ENCODE data around the gene SENP8.
A peak's percentile ranks its signal among the peaks of the same experiment; 100 is the strongest.

SENP8 gene

DNA sequence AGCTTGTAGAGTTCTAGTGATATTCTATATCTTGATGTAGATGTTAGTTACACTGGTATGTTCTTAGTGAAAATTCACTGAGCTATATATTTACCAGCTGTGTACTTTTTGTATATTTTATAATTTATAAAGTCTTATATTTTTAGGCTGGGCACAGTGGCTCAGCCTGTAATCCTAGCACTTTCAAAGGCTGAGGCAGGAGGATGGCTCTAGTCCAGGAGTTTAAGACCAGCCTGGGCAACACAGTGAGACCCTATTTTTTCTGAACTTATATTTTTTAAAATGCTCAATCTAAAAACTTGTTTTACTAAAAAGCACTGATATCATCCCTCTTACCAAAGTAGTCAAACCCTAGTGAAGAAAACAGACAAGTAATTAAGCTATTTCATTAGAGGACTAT lies 5.4 kb upstream of the SENP8 start:
- Histone ChIP-seq H3K4me3 (ENCODE audit: insufficient read depth, low read length, poor library complexity, severe bottlenecking) (no peak overlapping the region), H3K9me3 (ENCODE audit: insufficient read depth, low read length) (no peaks in the 10 kb centered on the region), H3K27me3 (ENCODE audit: low read length) (no peaks in the 10 kb centered on the region), H3K9ac (ENCODE audit: low read length) (no peak overlapping the region), H3K36me3 (ENCODE audit: low read length) (no peaks in the 10 kb centered on the region), H3K27ac (ENCODE audit: low read depth, low read length) (no peak overlapping the region), H3K4me2 (ENCODE audit: low read depth, low read length, poor library complexity, severe bottlenecking) (peak overlapping the region; percentile 4), H3K9me2 (replicated peaks; ENCODE audit: insufficient read depth, low read length) (no peaks in the 10 kb centered on the region), H3K79me2 (ENCODE audit: insufficient read depth, low read length) (peaks cover 91% of the 10 kb centered on the region), H2AFZ (ENCODE audit: low read depth, low read length, severe bottlenecking) (no peak overlapping the region), H4K20me1 (ENCODE audit: low read depth, low read length) (peaks cover 8% of the 10 kb centered on the region), H3F3A (ENCODE audit: insufficient read depth) (peaks cover 3% of the 10 kb centered on the region; the same call in 1 of the 2 replicates)
- TF ChIP-seq, protein P1, sequence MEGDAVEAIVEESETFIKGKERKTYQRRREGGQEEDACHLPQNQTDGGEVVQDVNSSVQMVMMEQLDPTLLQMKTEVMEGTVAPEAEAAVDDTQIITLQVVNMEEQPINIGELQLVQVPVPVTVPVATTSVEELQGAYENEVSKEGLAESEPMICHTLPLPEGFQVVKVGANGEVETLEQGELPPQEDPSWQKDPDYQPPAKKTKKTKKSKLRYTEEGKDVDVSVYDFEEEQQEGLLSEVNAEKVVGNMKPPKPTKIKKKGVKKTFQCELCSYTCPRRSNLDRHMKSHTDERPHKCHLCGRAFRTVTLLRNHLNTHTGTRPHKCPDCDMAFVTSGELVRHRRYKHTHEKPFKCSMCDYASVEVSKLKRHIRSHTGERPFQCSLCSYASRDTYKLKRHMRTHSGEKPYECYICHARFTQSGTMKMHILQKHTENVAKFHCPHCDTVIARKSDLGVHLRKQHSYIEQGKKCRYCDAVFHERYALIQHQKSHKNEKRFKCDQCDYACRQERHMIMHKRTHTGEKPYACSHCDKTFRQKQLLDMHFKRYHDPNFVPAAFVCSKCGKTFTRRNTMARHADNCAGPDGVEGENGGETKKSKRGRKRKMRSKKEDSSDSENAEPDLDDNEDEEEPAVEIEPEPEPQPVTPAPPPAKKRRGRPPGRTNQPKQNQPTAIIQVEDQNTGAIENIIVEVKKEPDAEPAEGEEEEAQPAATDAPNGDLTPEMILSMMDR (IDR thresholded peaks at IDR 0.05; ENCODE audit: insufficient read depth, low read length, poor library complexity, severe bottlenecking) = no peak

DNA sequence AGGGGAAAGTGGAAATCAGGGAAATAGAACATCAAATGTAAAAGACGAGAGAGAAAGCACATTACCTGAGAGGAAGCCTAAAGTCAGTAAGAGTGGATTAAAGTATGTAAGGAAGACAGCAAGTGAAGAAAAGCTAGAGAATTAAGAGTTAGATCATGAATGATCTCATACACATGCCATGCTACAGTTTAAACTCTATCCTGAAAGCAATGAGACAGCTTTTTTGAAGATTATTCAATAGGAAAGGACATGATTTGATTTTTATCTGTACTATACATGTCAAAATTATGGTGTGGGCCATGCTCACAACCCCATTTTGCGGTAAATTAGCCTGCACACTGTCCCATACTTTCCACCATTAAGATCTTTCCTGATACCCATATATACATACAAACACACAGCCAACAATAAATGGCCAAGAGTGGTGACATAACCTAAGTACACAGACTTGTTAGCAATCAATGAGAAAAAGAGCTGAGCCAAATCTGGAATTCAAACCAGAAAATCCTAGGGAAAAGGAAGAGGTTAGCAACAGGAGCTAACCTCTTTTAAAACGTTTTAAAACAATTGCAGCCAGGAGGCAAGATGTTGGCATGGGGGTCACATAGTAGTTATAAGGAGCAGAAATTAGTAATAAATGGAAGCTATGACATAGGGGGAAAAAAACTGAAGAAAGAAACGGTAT lies 4.7 kb upstream of the SENP8 start:
- Histone ChIP-seq H3K9me2 (replicated peaks; ENCODE audit: insufficient read depth, low read length) (no peaks in the 10 kb centered on the region), H3F3A (ENCODE audit: insufficient read depth) (peaks cover 3% of the 10 kb centered on the region; the same call in 1 of the 2 replicates), H4K20me1 (ENCODE audit: low read depth, low read length) (peaks cover 8% of the 10 kb centered on the region), H3K79me2 (ENCODE audit: insufficient read depth, low read length) (peaks cover 84% of the 10 kb centered on the region), H3K9ac (ENCODE audit: low read length) (no peak overlapping the region), H3K27ac (ENCODE audit: low read depth, low read length) (no peak overlapping the region), H3K4me2 (ENCODE audit: low read depth, low read length, poor library complexity, severe bottlenecking) (peak overlapping the region; percentile 4), H3K4me3 (ENCODE audit: insufficient read depth, low read length, poor library complexity, severe bottlenecking) (no peak overlapping the region), H2AFZ (ENCODE audit: low read depth, low read length, severe bottlenecking) (no peak overlapping the region), H3K9me3 (ENCODE audit: insufficient read depth, low read length) (no peaks in the 10 kb centered on the region), H3K27me3 (ENCODE audit: low read length) (no peaks in the 10 kb centered on the region), H3K36me3 (ENCODE audit: low read length) (no peaks in the 10 kb centered on the region)
- TF ChIP-seq, protein P1 (IDR thresholded peaks at IDR 0.05; ENCODE audit: insufficient read depth, low read length, poor library complexity, severe bottlenecking) = no peak
- no peak for TF ChIP-seq EZH2phosphoT487 (conservative IDR thresholded peaks at IDR 0.05; ENCODE audit: low read length)

DNA sequence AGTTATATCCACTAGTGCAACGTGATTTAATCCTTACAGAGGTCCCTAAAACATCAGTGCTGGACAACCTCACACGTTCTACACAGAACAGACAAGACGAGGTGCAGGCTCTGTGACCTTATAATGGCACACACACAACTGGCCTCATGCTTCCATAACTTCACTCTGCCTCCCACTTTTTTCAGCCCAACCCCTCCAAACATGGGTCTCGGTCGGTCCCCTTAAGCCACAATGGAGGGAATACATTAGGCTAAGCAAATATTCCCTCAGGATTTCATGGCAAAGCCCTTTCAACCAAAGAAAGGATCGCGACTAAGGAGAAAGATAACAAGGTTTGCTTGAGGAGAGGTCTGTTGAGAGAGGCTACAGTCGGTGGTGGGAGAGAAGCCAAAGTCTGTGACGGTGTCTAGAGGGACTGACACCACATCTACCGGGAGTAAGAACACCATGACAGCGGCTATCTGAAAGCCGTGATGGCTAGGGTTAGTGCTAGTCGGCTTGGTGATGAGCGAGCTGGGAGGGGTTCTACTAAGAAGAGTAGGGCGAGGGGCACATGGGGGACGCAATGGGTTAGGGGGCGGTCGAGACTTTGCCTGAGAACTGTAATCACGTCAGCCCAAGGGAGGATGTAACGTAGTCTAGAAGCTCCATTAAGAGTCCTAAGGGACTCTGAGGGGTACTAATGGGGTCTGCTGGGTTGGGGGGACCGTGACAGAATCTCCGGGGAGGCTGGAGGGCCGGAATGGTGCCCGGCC lies 1.3 kb upstream of the SENP8 start:
- Histone ChIP-seq H3K9ac (ENCODE audit: low read length) (peak overlapping the region; percentile 75), H3F3A (ENCODE audit: insufficient read depth) (no peaks in the 10 kb centered on the region; the same call in 1 of the 2 replicates), H3K27me3 (ENCODE audit: low read length) (no peaks in the 10 kb centered on the region), H3K9me3 (ENCODE audit: insufficient read depth, low read length) (no peaks in the 10 kb centered on the region), H3K4me3 (ENCODE audit: insufficient read depth, low read length, poor library complexity, severe bottlenecking) (peak overlapping the region; percentile 83), H3K4me2 (ENCODE audit: low read depth, low read length, poor library complexity, severe bottlenecking) (peak overlapping the region; percentile 85), H3K9me2 (replicated peaks; ENCODE audit: insufficient read depth, low read length) (no peaks in the 10 kb centered on the region), H2AFZ (ENCODE audit: low read depth, low read length, severe bottlenecking) (no peak overlapping the region), H3K27ac (ENCODE audit: low read depth, low read length) (peak overlapping the region; percentile 67), H3K79me2 (ENCODE audit: insufficient read depth, low read length) (peaks cover 54% of the 10 kb centered on the region), H4K20me1 (ENCODE audit: low read depth, low read length) (peaks cover 8% of the 10 kb centered on the region), H3K36me3 (ENCODE audit: low read length) (no peaks in the 10 kb centered on the region)
- TF ChIP-seq EZH2phosphoT487 (conservative IDR thresholded peaks at IDR 0.05; ENCODE audit: low read length) = no peak
- TF ChIP-seq, protein P1 (IDR thresholded peaks at IDR 0.05; ENCODE audit: insufficient read depth, low read length, poor library complexity, severe bottlenecking) = no peak
